ENCODE measurements around the gene KREMEN1.

- TF ChIP-seq ATF7 (IDR thresholded peaks at IDR 0.05; ENCODE audit: low read depth) (no peak), POLR2AphosphoS2 (IDR thresholded peaks at IDR 0.05; ENCODE audit: low read depth, low read length) (no peak), REST (IDR thresholded peaks at IDR 0.05; ENCODE audit: low read depth, low read length) (no peak), TCF12 (IDR thresholded peaks at IDR 0.05; ENCODE audit: low read depth, low read length) (no peak)
Observed at GRCh38 chr22:29143941-29144785, 71.3 kb downstream of the KREMEN1 start.
